Cardiac septum (tissue), 1 donor: ENCODE data around the gene ANTXR2. TPM values are rescaled to one million over a fixed set of nuclear protein-coding genes. Genes with fewer than 3 reads are reported as not detected.
"Not testable (repeated sequence)": the region's sequence is repeated elsewhere in the genome, so short reads cannot be mapped to it uniquely, and the experiment has no call there.

Experiments
- DNase-seq: peaks from one replicate; pipeline ENCODE4 v3.0.0-alpha.2; 2020; ENCODE audit warnings: low spot score
- intact Hi-C: fragments of 100-400 bp; cut with DNase I; formaldehyde crosslinking; loops from one replicate; pipeline ENCODE4 v1.14.0; 2022
- long read RNA-seq: library from polyadenylated mRNA; unstranded; transcript quantifications from one replicate; pipeline ENCODE4 v2.0.0, GENCODE V29; 2021
- total RNA-seq: library from RNA; stranded (reverse); fragmentation: NEBNext Ultra II Directional; extraction: Animal tissue kit (Norgen Biotek cat#: 25700); gene quantifications from one replicate; pipeline ENCODE4 v1.2.1, GENCODE V29; 2021
- donor health status: DM: no; HTN: no; CAD: no.

ANTXR2 gene
- total RNA-seq = 54.6 TPM
- long read RNA-seq, full-length matches to known transcripts = 40 of 67 reads
- long read RNA-seq, partial matches to known transcripts = 6 of 67 reads
- long read RNA-seq, other reads (novel, unspliced or antisense) = 21 of 67 reads

GRCh38 chr4:80072744-80073472 lies at the start of gene ANTXR2:
ANTXR2 (minus strand) TSS chr4:80073229; CDS start chr4:80072560, 669 bp downstream.
- peak; percentile 95 for DNase-seq
- intact Hi-C loops = loop anchor here (1.0 to 5.0 kb wide), 4 partner anchors 24 to 156 kb away; no protein-coding TSS in a partner anchor

GRCh38 chr4:80121815-80122214 lies 48.8 kb upstream of the ANTXR2 start:
- intact Hi-C loops, DNase-seq: not testable (repeated sequence)

GRCh38 chr4:80119620-80120019 lies 46.6 kb upstream of the ANTXR2 start:
- not testable (repeated sequence) for DNase-seq

GRCh38 chr4:80116516-80116915 lies 43.5 kb upstream of the ANTXR2 start:
- intact Hi-C loops = no loop called here
- no peak for DNase-seq

More at GRCh38 chr4:80119620-80120019, 46.6 kb upstream of the ANTXR2 start:
- intact Hi-C loops = not testable (repeated sequence)

- intact Hi-C loops = no loop called here
- DNase-seq = no peak
These were observed 42.5 kb upstream of the ANTXR2 start for GRCh38 chr4:80115368-80116181.

GRCh38 chr4:80114732-80115265 lies 41.8 kb upstream of the ANTXR2 start:
- no peak for DNase-seq
- intact Hi-C loops = no loop called here

- DNase-seq = no peak
- intact Hi-C loops = no loop called here
These were observed 40.6 kb upstream of the ANTXR2 start for GRCh38 chr4:80113615-80114014.

GRCh38 chr4:80112236-80112635 lies 39.2 kb upstream of the ANTXR2 start:
- intact Hi-C loops = no loop called here
- DNase-seq = no peak

GRCh38 chr4:80111276-80111675 lies 38.2 kb upstream of the ANTXR2 start:
- no peak for DNase-seq
- intact Hi-C loops = no loop called here

GRCh38 chr4:80107374-80107773 lies 34.3 kb upstream of the ANTXR2 start:
- intact Hi-C loops = no loop called here
- no peak for DNase-seq

GRCh38 chr4:80104927-80105326 lies 31.9 kb upstream of the ANTXR2 start:
- intact Hi-C loops = no loop called here
- no peak for DNase-seq

- intact Hi-C loops = no loop called here
- no peak for DNase-seq
These were observed 30.6 kb upstream of the ANTXR2 start for GRCh38 chr4:80103629-80104028.

GRCh38 chr4:80101792-80102116 lies 28.7 kb upstream of the ANTXR2 start:
- DNase-seq = no peak
- intact Hi-C loops = no loop called here

- intact Hi-C loops = no loop called here
- no peak for DNase-seq
These were observed 28.2 kb upstream of the ANTXR2 start for GRCh38 chr4:80101071-80101791.

GRCh38 chr4:80099671-80100070 lies 26.6 kb upstream of the ANTXR2 start:
- intact Hi-C loops = no loop called here
- no peak for DNase-seq

GRCh38 chr4:80098635-80099034 lies 25.6 kb upstream of the ANTXR2 start:
- no peak for DNase-seq
- intact Hi-C loops = no loop called here

- peak; percentile 77 for DNase-seq
- intact Hi-C loops = loop anchor here (1.0 kb wide), 1 partner anchor 24 kb away; the partner anchor contains the start of gene ANTXR2
These were observed 24.6 kb upstream of the ANTXR2 start for GRCh38 chr4:80097400-80098177.

GRCh38 chr4:80096175-80096850 lies 23.3 kb upstream of the ANTXR2 start:
- intact Hi-C loops = no loop called here

More at GRCh38 chr4:80096175-80096850, 23.3 kb upstream of the ANTXR2 start:
- no peak for DNase-seq
